ENCODE results near the gene TMEM178B.
A peak's percentile ranks its signal among the peaks of the same experiment; 100 is the strongest.
"Not testable (repeated sequence)": the region's sequence is repeated elsewhere in the genome, so short reads cannot be mapped to it uniquely, and the experiment has no call there.

Gene TMEM178B

DNA sequence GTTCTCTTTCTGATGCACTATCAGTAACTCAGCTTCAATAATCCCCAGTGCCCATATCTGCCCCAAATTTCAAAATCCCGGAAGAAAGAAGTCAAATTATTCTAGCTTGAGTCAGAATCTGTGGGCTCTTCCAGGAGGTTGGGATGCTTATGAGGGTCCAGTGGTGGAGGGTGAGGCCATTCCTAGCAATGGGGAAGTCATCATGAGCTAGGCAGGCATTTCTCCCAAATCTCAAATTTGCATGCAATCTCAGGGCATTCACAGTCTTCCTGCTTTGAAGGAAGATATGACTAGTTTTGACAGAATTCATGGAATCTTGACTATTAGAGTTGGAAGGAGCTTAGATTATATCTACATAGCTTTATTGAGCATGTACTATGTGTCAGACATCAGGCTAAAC lies 313.0 kb downstream of the TMEM178B start:
- DNase-seq, result no peak
- intact Hi-C loops (cut with DNase I), result no loop called here

- intact Hi-C loops (cut with DNase I), result no loop called here
- peak in 26 of 42 donors; percentile 26 to 81 (median 52) for DNase-seq
These were observed 313.8 kb downstream of the TMEM178B start for GRCh38 chr7:141387521-141388217.

GRCh38 chr7:141389140-141389796 lies 315.4 kb downstream of the TMEM178B start:
- intact Hi-C loops (cut with DNase I), result no loop called here
- peak in 40 of 42 donors; percentile 24 to 88 (median 60) for DNase-seq

DNA sequence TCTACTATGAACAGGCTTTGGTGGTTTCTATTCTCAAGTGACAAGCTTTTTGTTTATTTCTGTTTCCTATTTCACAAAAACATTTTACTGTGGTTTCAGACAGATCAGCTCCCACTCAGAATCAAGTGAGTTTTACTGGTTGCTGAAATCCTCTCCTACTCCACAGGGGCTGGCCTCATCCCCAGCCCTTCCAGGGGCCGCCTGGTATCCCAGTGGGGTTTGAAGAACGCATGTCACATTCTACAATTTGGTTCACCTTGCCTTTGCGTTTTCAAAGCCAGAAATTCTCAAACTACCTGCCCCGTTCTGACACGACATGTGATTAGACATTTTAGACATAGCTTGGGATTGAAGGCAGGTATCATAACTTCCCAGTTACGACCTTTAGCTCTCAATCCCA lies 316.5 kb downstream of the TMEM178B start:
- peak in 1 of 42 donors; percentile 36 for DNase-seq
- intact Hi-C loops (cut with DNase I), result no loop called here

- intact Hi-C loops (cut with DNase I), result no loop called here
- DNase-seq, result peak in 1 of 42 donors; percentile 27
These were observed 319.2 kb downstream of the TMEM178B start for GRCh38 chr7:141393056-141393455.

DNA sequence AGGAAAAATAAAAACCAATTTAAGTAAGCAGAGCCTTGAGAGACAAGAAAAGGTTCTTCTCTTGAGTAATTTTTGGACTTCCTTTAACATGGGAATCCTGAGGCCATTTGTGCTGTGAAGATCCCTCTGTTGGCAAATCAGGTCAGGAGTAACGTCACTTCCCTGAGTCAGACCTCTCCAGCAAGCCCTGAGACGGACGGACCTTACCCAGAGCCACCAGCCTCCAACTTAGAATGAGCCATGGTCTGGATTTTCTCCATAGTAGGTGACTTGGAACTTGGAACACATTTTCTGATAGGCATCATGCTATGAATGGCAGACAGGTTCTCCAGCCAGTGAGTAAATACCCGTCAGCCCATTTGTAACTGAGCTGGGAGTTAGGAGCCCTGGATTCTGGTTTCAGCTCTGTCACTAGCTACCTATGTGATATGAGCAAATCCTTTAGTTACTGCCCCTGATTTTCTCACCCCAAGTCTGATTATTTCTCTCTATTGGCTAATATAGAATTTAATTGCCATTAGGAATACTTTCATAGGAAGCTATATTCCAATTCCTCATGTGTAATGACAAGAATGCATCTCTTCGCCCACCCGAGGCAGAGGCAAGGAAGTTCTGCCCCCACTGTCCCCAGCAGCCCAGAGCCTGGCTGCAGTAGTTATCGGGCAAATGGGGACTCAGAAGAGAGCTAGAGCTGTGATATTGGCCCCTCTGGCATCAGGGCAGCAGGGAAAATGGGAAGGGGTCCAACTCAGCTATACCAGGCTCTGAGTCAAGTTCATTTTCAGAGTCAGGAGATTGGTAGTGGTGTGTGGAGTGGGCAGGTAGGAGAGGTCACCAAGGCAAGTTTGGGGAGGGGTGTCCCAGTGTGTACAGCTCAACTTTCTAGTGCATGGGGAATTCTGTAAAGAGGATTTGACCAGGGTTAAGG lies 323.6 kb downstream of the TMEM178B start:
- DNase-seq, result no peak
- intact Hi-C loops (cut with DNase I), result no loop called here

DNA sequence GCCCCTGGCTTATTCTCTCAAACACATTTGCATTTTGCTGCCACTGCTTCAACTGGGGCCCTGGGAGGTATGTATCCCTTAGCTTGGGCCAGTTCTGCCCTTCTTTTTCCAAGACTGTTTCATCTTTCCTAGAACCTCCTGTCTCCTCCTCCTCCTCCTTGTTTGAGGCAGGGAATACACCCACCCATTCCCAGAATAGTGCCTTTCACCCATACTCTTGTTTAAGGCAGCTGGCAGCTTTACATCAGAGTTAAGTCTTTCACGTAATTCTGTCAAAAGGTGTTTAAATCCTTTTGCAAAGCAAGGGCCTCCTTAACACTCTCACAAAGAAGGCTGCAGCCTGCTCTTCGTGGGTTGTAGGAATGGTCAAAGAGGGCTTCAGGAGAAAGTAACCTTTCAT lies 326.5 kb downstream of the TMEM178B start:
- intact Hi-C loops (cut with DNase I), result no loop called here
- DNase-seq, result peak in 7 of 42 donors; percentile 22 to 78 (median 54)

DNA sequence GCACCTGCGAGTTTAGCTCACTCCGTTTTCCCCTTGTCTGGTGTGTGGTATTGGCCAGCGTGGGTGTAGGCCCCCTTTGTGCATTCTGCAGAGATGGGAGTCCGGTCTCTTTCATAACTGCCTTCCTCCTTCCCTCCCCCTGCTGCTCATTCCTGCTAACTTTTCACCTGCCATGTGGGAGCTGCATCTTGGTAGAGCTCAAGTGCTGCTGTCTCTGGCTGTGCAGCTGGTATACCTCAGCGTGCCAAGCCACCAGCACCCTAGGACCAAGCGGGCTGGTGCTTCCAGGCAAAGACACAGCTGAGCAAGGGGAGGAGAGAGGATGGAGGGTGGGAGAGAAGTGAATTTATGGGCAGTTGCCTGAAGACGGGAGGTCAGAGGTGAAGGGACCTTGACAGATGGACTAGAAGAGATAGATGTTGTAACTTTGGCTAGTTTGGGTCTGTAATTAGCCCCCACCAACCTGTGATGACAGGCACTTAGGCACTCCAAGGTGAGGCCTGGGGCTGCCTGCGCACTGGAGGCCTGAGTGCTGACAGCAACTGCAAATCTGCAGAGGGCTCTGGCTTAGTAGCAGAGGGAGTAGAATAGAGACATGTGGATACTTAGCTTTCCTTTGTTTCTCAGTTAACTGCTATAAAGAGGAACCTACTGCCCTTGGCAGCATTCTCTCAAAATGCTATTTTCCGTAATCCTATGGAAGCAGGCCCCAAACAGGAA lies 328.6 kb downstream of the TMEM178B start:
- intact Hi-C loops (cut with DNase I), result no loop called here
- DNase-seq, result peak in 3 of 42 donors; percentile 37 to 62 (median 40)

GRCh38 chr7:141403846-141404245 lies 330.0 kb downstream of the TMEM178B start:
- DNase-seq, result peak in 1 of 42 donors; percentile 16
- intact Hi-C loops (cut with DNase I), result not testable (repeated sequence)

DNA sequence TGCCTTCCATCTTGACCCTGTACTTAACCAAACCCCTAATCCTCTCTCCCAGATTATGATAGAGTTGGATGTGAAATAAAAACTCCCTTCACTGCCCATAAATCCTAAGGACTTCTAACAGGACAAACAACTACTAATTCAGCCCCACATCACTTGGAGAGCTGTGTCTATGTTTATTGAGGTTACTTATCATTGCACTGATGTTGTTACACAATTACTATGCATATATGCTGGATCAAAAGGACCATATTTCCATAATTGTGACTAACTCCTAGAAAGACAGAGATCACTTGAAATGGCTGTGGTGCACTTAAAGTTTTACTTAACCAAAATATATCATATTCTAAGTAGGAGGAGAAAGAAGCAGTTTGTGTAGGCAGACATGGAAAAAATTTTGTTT lies 332.5 kb downstream of the TMEM178B start:
- intact Hi-C loops (cut with DNase I), result no loop called here
- DNase-seq, result no peak

- no peak for DNase-seq
- intact Hi-C loops (cut with DNase I), result no loop called here
These were observed 334.0 kb downstream of the TMEM178B start for GRCh38 chr7:141407893-141408292.

- intact Hi-C loops (cut with DNase I), result no loop called here
- DNase-seq, result peak in 1 of 42 donors; percentile 34
These were observed 334.6 kb downstream of the TMEM178B start for GRCh38 chr7:141408440-141408839.

DNA sequence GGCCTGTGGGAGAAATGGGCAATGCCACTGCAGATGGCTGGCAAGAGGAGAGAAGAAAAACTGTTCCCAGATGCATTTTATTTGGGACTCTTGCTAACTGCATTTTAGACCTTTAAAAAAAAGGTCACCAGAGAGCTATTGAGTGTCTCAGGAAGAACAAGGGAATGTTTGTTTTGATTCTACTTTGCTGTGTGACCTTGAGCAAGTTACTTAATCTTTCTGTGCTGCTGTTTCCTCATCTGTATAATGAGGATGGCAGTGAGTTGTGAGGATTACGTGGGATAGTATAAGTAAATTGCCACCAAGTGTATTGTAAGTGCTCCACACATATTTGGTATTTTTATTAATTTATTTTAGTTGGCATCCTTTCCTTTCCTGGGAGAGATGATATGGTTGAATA lies 335.4 kb downstream of the TMEM178B start:
- intact Hi-C loops (cut with DNase I), result no loop called here

GRCh38 chr7:141409801-141410329 lies 336.0 kb downstream of the TMEM178B start:
- intact Hi-C loops (cut with DNase I), result no loop called here
- DNase-seq, result peak in 10 of 42 donors; percentile 29 to 68 (median 46)

More for the DNA sequence above, 335.4 kb downstream of the TMEM178B start:
- DNase-seq, result no peak

DNA sequence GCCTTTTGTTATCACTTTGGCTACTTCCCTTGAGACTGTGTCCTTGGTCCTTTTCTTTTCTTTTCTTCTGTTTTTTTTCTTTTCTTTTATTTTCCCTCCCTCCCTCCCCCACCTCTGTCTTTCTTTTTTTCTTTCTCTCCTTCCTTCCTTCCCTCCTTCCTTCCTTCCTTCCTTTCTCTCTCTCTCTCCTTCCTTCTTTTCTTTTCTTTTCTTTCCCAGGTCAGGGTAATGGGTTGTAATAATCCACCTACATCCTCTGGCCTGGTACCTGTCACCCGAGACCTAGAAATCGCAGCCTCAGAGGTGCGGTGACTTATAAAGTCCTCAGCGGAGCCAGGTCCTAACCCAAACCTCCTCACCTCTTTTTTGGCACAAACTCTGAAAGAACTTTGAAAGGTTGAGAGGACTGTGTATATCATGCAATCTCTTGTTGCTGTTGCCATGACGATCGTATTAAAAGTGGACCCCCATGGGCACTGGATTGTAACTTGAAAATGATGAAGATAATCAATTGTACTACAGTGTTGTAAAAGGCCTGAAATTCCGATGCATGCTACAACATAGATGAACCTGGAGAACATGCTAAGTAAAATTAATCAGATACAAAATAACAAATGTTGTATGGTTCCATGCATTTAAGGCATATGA lies 336.6 kb downstream of the TMEM178B start:
- intact Hi-C loops (cut with DNase I), result no loop called here
- peak in 1 of 42 donors; percentile 21 for DNase-seq

DNA sequence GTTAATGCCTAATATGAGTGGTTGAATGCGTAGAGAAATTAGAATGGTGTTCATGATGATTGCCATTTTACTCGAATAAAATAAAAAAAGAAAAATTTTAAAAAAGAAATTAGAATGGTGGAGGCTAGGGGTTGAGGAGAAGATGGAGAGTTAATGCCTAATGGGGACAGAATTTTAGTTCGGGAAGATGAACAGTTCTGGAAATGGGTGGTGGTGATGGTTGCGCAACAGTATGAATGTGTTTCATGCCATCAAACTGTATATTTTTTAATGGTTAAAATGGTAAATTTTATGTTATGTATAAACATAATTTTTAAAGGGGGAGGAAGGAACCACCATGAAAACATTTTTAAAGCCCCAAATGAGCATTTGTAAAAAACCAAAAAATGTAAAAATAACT lies 337.3 kb downstream of the TMEM178B start:
- intact Hi-C loops (cut with DNase I), result no loop called here
- no peak for DNase-seq

DNA sequence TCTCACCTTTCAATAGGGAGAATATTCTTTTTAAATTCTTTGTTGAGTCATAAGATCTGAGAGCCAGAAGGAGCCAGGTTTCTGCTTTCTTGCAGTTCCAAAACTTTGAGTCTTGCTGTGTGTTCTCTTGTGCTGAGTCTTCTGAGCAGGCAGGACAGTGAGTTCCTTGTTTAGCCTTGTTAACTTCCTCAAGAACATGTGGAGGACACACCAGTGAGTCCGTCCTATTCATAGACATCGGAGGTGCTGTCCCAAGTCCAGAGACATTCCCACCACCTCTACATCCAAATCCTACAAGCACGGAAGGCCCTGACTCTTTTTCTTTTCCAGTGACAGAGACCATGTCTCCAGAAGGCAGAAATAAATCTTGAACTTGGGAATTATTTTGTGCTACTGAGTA lies 342.1 kb downstream of the TMEM178B start:
- intact Hi-C loops (cut with DNase I), result no loop called here
- peak in 2 of 42 donors; percentile 35 to 37 for DNase-seq

- intact Hi-C loops (cut with DNase I), result no loop called here
- peak in 2 of 42 donors; percentile 33 to 36 for DNase-seq
These were observed 342.9 kb downstream of the TMEM178B start for GRCh38 chr7:141416650-141417270.
